ENCODE measurements around the gene OR2AG1.

GRCh38 chr11:6734616-6735015, 48.2 kb upstream of the OR2AG1 start:
- TF ChIP-seq, protein P1, sequence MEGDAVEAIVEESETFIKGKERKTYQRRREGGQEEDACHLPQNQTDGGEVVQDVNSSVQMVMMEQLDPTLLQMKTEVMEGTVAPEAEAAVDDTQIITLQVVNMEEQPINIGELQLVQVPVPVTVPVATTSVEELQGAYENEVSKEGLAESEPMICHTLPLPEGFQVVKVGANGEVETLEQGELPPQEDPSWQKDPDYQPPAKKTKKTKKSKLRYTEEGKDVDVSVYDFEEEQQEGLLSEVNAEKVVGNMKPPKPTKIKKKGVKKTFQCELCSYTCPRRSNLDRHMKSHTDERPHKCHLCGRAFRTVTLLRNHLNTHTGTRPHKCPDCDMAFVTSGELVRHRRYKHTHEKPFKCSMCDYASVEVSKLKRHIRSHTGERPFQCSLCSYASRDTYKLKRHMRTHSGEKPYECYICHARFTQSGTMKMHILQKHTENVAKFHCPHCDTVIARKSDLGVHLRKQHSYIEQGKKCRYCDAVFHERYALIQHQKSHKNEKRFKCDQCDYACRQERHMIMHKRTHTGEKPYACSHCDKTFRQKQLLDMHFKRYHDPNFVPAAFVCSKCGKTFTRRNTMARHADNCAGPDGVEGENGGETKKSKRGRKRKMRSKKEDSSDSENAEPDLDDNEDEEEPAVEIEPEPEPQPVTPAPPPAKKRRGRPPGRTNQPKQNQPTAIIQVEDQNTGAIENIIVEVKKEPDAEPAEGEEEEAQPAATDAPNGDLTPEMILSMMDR (conservative IDR thresholded peaks at IDR 0.05; ENCODE audit: low read length), result no peak
- no peak for TF ChIP-seq EZH2phosphoT487 (IDR thresholded peaks at IDR 0.05; ENCODE audit: borderline replicate concordance, low read depth, low read length)

Measured in OCI-LY7 (cell line).